ENCODE measurements around the gene SNRPA. TPM values are rescaled to one million over a fixed set of nuclear protein-coding genes. Genes with fewer than 3 reads are reported as not detected.

Gene SNRPA
- total and polyA plus RNA-seq, 2 donors from 2014 or later: 48.7 to 52.6 TPM

- Histone ChIP-seq H3K4me3 (ENCODE audit: low read length in 3 of 3) (no peak overlapping the region), H3K4me1 (ENCODE audit: control insufficient read depth in 2 of 3, insufficient read depth in 2 of 3, low read depth in 1 of 3, low read length in 3 of 3) (no peaks in the 10 kb centered on the region), H3K36me3 (ENCODE audit: control insufficient read depth in 2 of 3, insufficient read depth in 3 of 3, low read length in 3 of 3) (peaks cover 4 to 50% (median 34%) of the 10 kb centered on the region in 3 donors), H3K9ac (ENCODE audit: low read length in 3 of 3) (no peak overlapping the region), H3K9me3 (ENCODE audit: control insufficient read depth in 2 of 3, insufficient read depth in 1 of 3, low read length in 3 of 3) (no peaks in the 10 kb centered on the region), H3K27ac (ENCODE audit: low read depth in 2 of 2, low read length in 2 of 2) (no peak overlapping the region), H3K27me3 (ENCODE audit: control insufficient read depth, insufficient read depth, low read length) (no peaks in the 10 kb centered on the region)
- DNase-seq (no peak), FAIRE-seq (no peak)
- intact Hi-C loops (cut with DNase I): no loop called here
- TF ChIP-seq, protein P1, sequence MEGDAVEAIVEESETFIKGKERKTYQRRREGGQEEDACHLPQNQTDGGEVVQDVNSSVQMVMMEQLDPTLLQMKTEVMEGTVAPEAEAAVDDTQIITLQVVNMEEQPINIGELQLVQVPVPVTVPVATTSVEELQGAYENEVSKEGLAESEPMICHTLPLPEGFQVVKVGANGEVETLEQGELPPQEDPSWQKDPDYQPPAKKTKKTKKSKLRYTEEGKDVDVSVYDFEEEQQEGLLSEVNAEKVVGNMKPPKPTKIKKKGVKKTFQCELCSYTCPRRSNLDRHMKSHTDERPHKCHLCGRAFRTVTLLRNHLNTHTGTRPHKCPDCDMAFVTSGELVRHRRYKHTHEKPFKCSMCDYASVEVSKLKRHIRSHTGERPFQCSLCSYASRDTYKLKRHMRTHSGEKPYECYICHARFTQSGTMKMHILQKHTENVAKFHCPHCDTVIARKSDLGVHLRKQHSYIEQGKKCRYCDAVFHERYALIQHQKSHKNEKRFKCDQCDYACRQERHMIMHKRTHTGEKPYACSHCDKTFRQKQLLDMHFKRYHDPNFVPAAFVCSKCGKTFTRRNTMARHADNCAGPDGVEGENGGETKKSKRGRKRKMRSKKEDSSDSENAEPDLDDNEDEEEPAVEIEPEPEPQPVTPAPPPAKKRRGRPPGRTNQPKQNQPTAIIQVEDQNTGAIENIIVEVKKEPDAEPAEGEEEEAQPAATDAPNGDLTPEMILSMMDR (IDR thresholded peaks at IDR 0.05; ENCODE audit: borderline replicate concordance, extremely low read depth, insufficient read depth): no peak
Observed at GRCh38 chr19:40737102-40737644, 13.8 kb upstream of the SNRPA start.

DNA sequence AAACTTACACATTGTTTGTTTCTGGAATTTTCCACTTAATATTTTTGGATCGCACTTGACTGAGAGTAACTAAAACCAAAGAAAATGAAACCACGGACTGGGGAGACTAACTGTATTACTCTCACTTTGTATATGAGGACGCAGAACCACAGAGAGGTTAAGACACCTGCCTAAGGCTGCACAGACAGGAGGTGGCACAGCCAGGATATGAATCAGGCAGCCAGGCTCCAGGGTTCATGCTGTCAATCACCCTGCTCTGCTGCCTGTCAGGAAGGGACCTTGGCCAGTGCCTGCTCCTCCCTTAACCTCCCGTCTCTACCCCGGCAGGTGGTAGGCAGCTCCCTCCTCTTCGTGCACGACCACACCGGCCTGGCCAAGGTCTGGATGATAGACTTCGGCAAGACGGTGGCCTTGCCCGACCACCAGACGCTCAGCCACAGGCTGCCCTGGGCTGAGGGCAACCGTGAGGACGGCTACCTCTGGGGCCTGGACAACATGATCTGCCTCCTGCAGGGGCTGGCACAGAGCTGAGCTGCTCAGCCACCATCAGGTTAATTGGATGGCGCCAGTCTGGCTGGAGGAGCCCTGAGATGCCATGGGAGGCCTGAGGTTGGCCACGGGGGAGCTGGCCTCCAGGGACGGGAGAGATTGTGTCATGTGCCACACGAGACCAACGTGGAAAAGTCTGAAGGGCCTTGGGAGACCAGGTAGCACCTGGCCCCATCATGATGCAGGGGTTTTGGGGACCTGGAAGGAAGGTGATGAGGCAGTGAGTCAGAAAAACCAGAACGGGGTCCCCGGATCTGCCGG, 11.8 kb upstream of the SNRPA start:
- no peaks in the 10 kb centered on the region for H3K27me3 ChIP-seq (ENCODE audit: control insufficient read depth, insufficient read depth, low read length)
- no peak overlapping the region for H3K9ac ChIP-seq (ENCODE audit: low read length in 3 of 3)
- no peaks in the 10 kb centered on the region for H3K9me3 ChIP-seq (ENCODE audit: control insufficient read depth in 2 of 3, insufficient read depth in 1 of 3, low read length in 3 of 3)
- H3K4me1 ChIP-seq (ENCODE audit: control insufficient read depth in 2 of 3, insufficient read depth in 2 of 3, low read depth in 1 of 3, low read length in 3 of 3): no peaks in the 10 kb centered on the region
- DNase-seq: no peak
- intact Hi-C loops (cut with DNase I): no loop called here
- H3K4me3 ChIP-seq (ENCODE audit: low read length in 3 of 3): no peak overlapping the region
- H3K36me3 ChIP-seq (ENCODE audit: control insufficient read depth in 2 of 3, insufficient read depth in 3 of 3, low read length in 3 of 3): peaks cover 4 to 32% (median 21%) of the 10 kb centered on the region in 3 donors
- FAIRE-seq: no peak
- H3K27ac ChIP-seq (ENCODE audit: low read depth in 2 of 2, low read length in 2 of 2): no peak overlapping the region
- TF ChIP-seq, protein P1 (IDR thresholded peaks at IDR 0.05; ENCODE audit: borderline replicate concordance, extremely low read depth, insufficient read depth): no peak

DNA sequence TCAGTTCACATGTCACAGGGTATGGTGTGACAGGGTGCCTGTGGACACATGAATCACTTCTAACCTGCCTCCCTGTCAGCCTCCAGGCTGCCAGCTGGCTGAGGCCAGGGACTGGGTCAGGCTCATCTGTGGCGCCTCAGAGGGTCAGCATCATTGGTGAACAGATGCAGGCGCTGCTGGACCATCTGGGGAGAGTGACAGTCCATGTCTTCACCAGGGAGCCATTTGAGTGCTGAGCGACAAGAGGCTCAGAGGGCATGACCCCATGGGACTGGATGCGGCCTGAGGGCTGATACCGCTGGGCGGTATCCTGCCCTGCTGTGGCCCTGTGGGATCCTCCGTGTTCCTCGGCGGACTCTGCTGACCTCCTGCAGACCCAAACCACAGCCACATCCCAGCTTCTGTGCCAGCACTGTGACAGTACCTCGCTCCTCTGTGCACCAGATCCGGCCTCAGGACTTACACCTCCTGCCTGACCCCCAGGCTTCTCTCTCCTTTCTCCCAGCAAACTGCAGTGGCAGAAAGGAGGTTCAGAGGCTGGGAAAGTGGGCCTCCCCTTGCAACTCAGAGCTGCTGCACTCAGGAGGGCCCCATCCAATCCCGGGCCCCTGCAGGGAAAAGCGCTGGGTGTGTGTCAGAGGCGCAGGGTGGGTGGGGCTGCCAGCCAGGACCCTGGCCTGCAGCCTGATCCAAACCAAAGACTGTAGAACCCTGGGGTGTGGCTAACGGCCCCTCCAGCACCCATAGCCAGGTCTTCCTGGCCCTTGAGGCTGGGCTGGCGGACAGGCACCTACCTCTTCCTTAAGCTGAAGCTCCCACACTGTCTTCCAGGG, 10.9 kb upstream of the SNRPA start:
- Histone ChIP-seq H3K27me3 (ENCODE audit: control insufficient read depth, insufficient read depth, low read length) (no peaks in the 10 kb centered on the region), H3K27ac (ENCODE audit: low read depth in 2 of 2, low read length in 2 of 2) (no peak overlapping the region), H3K4me3 (ENCODE audit: low read length in 3 of 3) (no peak overlapping the region), H3K9me3 (ENCODE audit: control insufficient read depth in 2 of 3, insufficient read depth in 1 of 3, low read length in 3 of 3) (no peaks in the 10 kb centered on the region), H3K36me3 (ENCODE audit: control insufficient read depth in 2 of 3, insufficient read depth in 3 of 3, low read length in 3 of 3) (peaks cover 4 to 26% (median 19%) of the 10 kb centered on the region in 3 donors), H3K9ac (ENCODE audit: low read length in 3 of 3) (no peak overlapping the region), H3K4me1 (ENCODE audit: control insufficient read depth in 2 of 3, insufficient read depth in 2 of 3, low read depth in 1 of 3, low read length in 3 of 3) (peaks cover 0 to 2% (median 0%) of the 10 kb centered on the region in 3 donors)
- intact Hi-C loops (cut with DNase I): no loop called here
- FAIRE-seq (no peak), DNase-seq (no peak)
- TF ChIP-seq, protein P1 (IDR thresholded peaks at IDR 0.05; ENCODE audit: borderline replicate concordance, extremely low read depth, insufficient read depth): no peak

Data from kidney (tissue), 14 donors.